ENCODE measurements around the gene DMWD.
"Not testable (repeated sequence)": the region's sequence is repeated elsewhere in the genome, so short reads cannot be mapped to it uniquely, and the experiment has no call there.

Gene DMWD

DNA sequence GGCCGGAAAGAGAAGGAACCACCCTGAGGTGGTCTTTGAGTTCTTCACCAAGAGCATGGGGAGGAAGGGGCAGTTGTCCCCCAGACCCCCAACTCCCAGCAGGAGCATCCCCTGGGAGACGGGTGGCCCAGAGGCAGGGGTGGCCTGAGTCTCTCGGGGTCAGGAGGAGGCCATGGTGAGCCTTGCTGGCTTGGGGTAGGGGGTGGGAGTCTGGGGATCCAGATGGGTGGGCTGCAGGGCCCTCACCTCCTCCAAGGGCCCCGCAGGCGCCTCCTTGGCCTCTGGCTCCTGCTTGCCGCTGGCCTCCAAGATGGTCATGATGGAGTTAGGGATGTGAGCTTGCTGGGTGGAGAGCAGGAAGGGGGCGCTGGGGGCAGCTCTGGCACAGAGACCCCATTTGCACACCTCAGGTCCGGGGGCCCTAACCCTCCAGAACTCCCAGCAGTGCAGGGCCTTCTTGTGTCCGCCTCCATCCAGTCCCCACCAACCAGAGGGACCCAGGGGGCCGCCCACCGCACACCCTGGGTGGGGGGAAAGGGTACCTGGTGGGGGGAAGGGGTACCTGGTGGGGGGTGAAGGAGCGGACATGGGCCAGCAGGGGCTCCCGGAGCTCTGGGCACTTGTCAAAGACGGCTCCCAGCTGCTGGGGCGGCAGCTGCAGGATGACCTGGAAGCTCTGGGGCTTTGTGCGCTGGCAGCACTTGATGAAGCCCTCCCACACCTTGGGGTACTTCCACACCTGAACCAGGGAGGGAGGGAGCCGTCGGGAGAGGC lies 23.8 kb upstream of the DMWD start:
- no peak for DNase-seq (ENCODE audit: low read depth in 2 of 2)

GRCh38 chr19:45815481-45816216 lies 23.0 kb upstream of the DMWD start:
- DNase-seq (ENCODE audit: low read depth in 2 of 2): no peak

DNA sequence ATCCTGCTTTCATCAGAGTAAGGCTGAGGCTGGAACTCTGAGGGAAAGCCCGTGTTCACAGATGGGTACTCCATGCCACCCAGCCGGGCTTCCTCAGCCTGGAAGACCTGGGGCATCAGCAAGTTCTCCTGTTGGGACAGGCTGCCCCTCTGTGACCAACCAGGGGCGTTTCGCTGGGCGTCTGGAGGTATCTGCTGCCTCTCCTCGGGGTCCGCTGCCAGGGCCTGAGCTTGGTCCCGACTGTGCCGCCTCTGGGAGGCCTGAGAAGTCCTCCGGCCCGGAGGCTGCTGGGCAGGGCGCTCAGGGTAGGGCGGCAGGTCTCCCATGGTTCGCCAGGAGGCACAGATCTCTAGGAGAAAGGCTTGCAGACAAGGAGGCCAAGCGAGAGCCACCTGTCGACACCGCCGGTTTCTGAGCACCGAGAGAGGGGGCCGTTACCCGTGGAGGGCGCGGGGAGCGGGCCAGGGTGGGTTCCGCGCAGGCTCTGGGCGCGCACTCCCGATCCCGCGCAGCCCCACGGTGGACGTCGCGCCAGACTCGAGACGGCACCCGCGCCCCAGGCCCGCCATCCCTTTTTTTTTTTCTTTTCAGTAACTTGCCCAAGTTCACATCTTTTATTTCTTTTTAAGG lies 22.3 kb upstream of the DMWD start, which contains the start of gene RSPH6A:
RSPH6A (minus strand) TSS at position 458 of the 630 bp plus-strand sequence; CDS start at position 326, 132 bp downstream.
- DNase-seq (ENCODE audit: low read depth in 2 of 2): no peak

DNA sequence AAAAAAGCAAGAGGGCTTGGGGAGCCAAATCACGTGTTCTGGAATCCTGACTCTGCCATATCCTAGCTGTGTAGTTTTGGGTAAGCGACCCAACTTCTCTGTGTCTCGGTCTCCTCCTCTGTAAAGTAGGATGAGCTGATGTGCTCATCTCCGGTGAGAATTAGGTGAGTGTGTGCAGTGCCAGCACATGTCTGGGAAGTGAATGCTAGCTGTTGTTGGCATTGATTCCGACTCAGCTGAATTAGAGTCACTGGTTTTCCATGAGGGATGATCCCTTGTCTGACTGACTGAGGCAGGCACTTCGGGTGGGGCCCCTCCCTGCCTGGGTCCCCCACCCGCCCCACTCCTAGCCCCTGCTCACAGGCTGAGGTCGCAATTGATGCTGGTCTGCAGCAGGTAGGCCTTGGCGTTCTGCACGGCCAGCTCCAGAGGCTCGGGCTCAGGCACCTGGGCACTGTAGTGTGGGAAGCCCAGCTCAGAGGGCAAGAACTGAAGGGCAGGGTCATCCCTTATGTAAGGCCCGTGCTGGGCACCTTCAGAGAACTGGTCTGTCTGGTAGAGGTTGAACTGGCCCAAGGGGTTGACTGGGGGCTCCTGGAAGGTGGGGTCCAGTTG lies 21.6 kb upstream of the DMWD start:
- no peak for DNase-seq (ENCODE audit: low read depth in 2 of 2)

DNA sequence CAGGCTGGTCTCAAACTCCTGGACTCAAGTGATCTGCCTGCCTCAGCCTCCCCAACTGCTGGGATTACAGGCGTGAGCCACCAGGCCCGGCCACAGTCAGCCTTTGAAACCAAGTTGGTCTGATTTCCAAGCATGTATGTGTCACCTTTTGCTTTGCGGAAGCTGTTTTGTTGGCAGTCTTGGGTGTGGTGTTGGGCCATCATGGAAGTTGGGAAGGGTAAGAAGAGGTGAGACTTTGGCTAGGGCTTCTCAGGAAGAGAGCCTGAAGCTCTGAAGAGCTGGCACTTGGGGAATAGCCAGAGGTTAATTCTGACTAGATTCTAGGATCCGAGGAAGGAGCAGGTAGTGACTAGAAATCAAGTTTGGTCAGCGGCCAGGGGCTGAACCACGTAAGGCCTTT lies 19.7 kb upstream of the DMWD start:
- no peak for DNase-seq (ENCODE audit: low read depth in 2 of 2)

- peak; percentile 61 to 67 for DNase-seq (ENCODE audit: low read depth in 2 of 2)
These were observed 17.1 kb upstream of the DMWD start for GRCh38 chr19:45809643-45810159.

- DNase-seq (ENCODE audit: low read depth in 2 of 2): no peak
These were observed 13.1 kb upstream of the DMWD start for GRCh38 chr19:45805719-45806118.

DNA sequence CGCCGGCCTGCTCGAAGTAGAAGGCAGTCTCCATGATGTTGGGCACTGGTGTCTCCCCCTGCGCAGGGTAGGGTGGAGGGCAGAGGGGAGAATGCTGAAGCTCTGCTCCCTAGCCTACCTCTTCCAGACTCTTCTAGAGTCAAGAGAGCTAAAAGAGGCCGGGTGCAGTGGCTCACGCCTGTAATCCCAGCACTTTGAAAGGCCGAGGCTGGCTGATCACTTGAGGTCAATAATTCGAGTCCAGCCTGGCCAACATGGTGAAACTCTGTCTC lies 12.2 kb upstream of the DMWD start:
- no peak for DNase-seq (ENCODE audit: low read depth in 2 of 2)

- DNase-seq (ENCODE audit: low read depth in 2 of 2): no peak
These were observed 11.7 kb upstream of the DMWD start for GRCh38 chr19:45804140-45804958.

GRCh38 chr19:45801603-45802175 lies 9.0 kb upstream of the DMWD start:
- DNase-seq (ENCODE audit: low read depth in 2 of 2): no peak

- DNase-seq (ENCODE audit: low read depth in 2 of 2): no peak
These were observed 7.5 kb upstream of the DMWD start for GRCh38 chr19:45800070-45800553.

DNA sequence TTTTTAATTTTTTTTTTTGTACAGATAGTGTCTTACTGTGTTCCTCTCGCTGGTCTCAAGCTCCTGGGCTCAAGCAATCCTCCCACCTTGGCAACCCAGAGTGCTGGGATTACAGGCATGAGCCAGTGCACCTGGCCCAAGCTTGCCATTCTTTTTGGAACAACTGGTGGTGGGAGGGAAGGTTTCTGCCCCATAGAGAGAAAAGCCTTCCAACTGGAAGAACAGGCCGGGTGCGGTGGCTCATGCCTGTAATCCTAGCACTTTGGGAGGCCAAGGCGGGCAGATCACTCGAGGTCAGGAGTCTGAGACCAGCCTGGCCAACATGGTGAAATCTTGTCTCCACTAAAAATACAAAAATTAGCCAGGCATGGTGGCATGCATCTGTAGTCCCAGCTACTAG lies 6.9 kb upstream of the DMWD start:
- not testable (repeated sequence) for DNase-seq (ENCODE audit: low read depth in 2 of 2)

DNA sequence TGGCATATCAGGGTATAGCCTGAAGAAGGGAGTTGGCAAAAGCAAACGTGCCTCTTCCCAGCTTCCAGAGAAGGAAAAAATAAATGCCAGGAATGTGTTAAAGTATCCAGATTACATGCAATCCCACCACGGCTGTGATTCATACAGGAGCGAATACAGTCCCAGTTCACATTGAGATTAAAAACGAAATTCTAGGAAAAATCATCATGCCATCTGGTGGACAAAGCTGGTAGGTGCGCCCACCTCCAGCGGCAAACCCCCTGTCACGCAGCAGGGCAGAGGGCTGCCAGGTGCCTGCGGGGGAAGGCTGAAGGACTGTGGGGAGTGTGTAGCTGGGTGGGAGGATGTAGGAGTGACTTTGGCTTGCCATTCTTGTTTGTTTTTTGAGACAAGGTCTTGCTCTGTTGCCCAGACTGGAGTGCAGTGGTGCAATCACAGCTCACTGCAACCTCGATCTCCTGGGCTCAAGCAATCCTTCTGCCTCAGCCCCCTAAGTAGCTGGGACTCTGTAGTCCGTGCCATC lies 6.4 kb upstream of the DMWD start:
- peak; percentile 75 to 77 for DNase-seq (ENCODE audit: low read depth in 2 of 2)

- no peak for DNase-seq (ENCODE audit: low read depth in 2 of 2)
These were observed 2.0 kb upstream of the DMWD start for GRCh38 chr19:45794627-45795026.

DNA sequence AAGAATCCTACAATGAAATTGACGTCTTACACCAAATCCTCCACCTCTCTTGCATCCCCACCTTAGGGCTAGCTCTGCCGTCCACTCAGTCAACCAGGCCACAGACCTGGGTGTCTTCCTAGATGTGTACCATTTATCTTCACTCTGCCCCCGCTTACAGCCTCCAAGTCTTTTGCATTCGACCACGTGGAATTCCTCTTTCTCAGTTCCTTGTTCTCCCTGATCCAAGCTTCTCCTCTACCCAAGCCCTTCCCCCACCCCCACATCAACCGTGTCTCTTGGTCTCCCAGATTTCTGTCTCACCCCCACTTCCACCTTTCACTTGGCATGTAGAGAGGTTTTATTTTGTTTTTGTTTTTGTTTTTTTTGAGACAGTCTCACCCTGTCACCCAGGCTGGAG lies 1.2 kb upstream of the DMWD start:
- DNase-seq (ENCODE audit: low read depth in 2 of 2): no peak

DNA sequence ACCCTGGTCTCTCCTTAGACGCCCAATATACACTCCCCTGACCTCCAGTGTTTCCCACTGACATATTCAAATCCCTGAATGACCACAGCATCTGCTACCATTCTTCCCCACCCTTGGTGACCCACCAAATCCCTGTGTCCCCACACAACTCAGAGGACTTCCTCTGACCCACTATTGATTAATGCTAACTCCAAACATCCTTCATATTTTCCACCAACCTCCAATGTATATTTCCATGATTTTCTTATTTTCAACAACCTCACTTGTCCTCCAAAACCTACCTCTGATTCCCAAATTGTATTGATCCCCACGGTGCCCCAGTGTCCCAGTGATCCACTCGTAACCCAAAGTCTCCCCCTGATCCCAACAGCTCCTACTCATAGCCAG lies 526 bp upstream of the DMWD start:
- no peak for DNase-seq (ENCODE audit: low read depth in 2 of 2)

- no peak for DNase-seq (ENCODE audit: low read depth in 2 of 2)
These were observed 738 bp downstream of the DMWD start for GRCh38 chr19:45791744-45792469.

DNA sequence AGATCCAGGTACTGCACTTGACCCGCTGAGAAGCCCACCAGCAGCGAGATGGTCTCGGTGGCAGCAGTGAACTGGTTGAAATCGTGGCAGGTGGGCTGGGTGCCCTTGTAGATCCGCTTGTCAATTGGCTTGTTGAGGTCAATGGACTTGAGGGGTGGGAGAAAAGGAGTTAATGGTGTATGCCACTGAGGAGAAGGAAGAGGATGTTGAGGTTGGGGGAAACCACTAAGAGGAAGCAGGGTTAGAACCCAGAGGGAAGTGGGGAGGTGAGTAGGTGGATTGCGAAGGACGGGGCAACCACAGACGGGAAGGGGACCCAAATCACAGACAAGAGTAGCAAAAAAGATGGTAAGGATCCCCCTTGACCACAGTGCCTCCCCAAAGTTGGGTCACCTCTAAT lies 1.7 kb downstream of the DMWD start:
- no peak for DNase-seq (ENCODE audit: low read depth in 2 of 2)

DNA sequence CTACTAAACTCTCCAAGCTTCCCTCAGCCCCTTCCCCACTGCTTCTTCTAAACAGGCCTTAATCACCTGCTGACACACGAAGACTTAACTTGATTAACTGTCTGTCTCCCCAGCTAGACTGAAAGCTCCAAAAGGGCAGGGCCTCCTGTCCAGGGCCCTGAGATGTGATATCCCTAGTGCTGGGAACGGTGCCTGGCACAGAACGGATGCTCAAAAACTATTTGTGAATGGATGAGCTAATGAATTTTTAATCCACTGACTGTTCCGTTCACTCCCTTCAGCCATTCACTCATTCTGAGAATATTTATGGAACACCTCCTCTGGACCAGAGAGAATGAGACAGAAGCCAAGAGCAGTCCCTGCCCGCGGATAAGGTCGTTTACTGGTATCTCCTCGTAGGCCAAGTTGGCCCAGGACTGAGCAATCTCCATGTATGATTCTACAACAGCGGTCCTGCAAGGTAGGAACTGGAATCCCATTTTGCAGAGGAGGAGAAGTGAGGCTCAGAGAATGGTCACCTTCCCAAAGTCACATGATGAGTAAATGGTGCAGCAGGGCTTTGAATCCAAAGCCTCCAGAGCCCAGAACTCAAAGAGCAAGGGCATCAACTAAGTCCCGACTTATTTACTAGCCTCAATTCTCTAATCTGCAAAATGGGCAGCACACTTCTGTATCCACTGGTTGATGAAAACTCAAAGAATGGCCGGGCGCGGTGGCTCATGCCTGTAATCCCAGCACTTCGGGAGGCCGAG lies 3.4 kb downstream of the DMWD start:
- no peak for DNase-seq (ENCODE audit: low read depth in 2 of 2)
